Liver (tissue), 9 donors: ENCODE data around the gene GPC3. TPM values are rescaled to one million over a fixed set of nuclear protein-coding genes. Genes with fewer than 3 reads are reported as not detected.

Source experiments
- DNase-seq: peaks from one replicate; pipeline ENCODE4 v3.0.0-alpha.2; 2017; ENCODE audit warnings: low spot score
- H3K27ac ChIP-seq, 2 donors: one replicate each; pipeline ENCODE4 v1.7.0; 2013; ENCODE audit warnings: inconsistent platforms in 2 of 2, low read length in 2 of 2, control low read depth in 1 of 2, low read depth in 1 of 2, mild to moderate bottlenecking in 1 of 2
- H3K27me3 ChIP-seq, 4 donors: one replicate each; pipeline versions ENCODE4 v1.6.1 to v1.7.0; 2013; ENCODE audit warnings: low read length in 3 of 4, inconsistent platforms in 1 of 4, mild to moderate bottlenecking in 1 of 4, moderate library complexity in 1 of 4; ENCODE audit not compliant: control insufficient read depth in 4 of 4, insufficient read depth in 4 of 4
- H3K36me3 ChIP-seq, 4 donors: one replicate each; pipeline versions ENCODE4 v1.6.1 to v1.7.0; 2013; ENCODE audit warnings: low read length in 3 of 4, mild to moderate bottlenecking in 3 of 4, low read depth in 1 of 4, moderate library complexity in 1 of 4; ENCODE audit not compliant: control insufficient read depth in 4 of 4, insufficient read depth in 3 of 4
- H3K4me1 ChIP-seq, 4 donors: one replicate each; pipeline versions ENCODE4 v1.6.1 to v1.7.0; 2013; ENCODE audit warnings: low read length in 3 of 4, mild to moderate bottlenecking in 3 of 4, moderate library complexity in 1 of 4; ENCODE audit not compliant: control insufficient read depth in 4 of 4, insufficient read depth in 4 of 4
- H3K4me3 ChIP-seq, 3 donors: one replicate each; pipeline versions ENCODE4 v1.6.1 to v1.7.0; 2013; ENCODE audit warnings: low read length in 3 of 3, control low read depth in 1 of 3, low read depth in 1 of 3, mild to moderate bottlenecking in 1 of 3
- H3K9ac ChIP-seq, 2 donors: one replicate each; pipeline ENCODE4 v1.7.0; 2013; ENCODE audit warnings: low read length in 2 of 2, mild to moderate bottlenecking in 2 of 2, moderate library complexity in 2 of 2, control low read depth in 1 of 2, low read depth in 1 of 2
- H3K9me3 ChIP-seq, 4 donors: one replicate each; pipeline versions ENCODE4 v1.6.1 to v1.7.0; 2013; ENCODE audit warnings: low read length in 3 of 4; ENCODE audit not compliant: control insufficient read depth in 4 of 4
- EGR1 ChIP-seq, 2 donors: IDR thresholded peaks; 2 replicates each; pipeline ENCODE4 v1.6.1; 2016 to 2018; ENCODE audit warnings: antibody characterized with exemption in 2 of 2, low read depth in 2 of 2
- GABPA ChIP-seq, 2 donors: IDR thresholded peaks in 1 of 2; conservative IDR thresholded peaks in 1 of 2; 2 replicates each; pipeline ENCODE4 v1.6.1; 2016; ENCODE audit warnings: antibody characterized with exemption in 2 of 2, mild to moderate bottlenecking in 1 of 2, moderate library complexity in 1 of 2
- HNF4A ChIP-seq, 2 donors: conservative IDR thresholded peaks; 2 replicates each; pipeline ENCODE4 v1.6.1; 2016; ENCODE audit warnings: antibody characterized with exemption in 2 of 2, mild to moderate bottlenecking in 2 of 2
- HNF4G ChIP-seq: IDR thresholded peaks from 2 replicates; pipeline ENCODE4 v1.6.1; 2016; ENCODE audit warnings: antibody characterized with exemption
- JUND ChIP-seq, 2 donors: IDR thresholded peaks; 2 replicates each; pipeline ENCODE4 v1.6.1; 2016; ENCODE audit warnings: antibody characterized with exemption in 2 of 2
- NR2F2 ChIP-seq: IDR thresholded peaks from 2 replicates; pipeline ENCODE4 v1.6.1; 2016; ENCODE audit warnings: antibody characterized with exemption
- RXRA ChIP-seq, 2 donors: IDR thresholded peaks; 2 replicates each; pipeline ENCODE4 v1.6.1; 2017 to 2018; ENCODE audit warnings: antibody characterized with exemption in 2 of 2, mild to moderate bottlenecking in 1 of 2
- YY1 ChIP-seq: IDR thresholded peaks from 2 replicates; pipeline ENCODE4 v1.6.1; 2016; ENCODE audit warnings: antibody characterized with exemption, mild to moderate bottlenecking
- WGBS: extraction: QIAGEN DNeasy Blood & Tissue Kit; methylation state at CpG from one replicate; pipeline ENCODE4 v1.1.7; 2013; 5-methylcytosine and 5-hydroxymethylcytosine counted together
- polyA plus RNA-seq, 2 donors: library from polyadenylated mRNA; stranded (reverse) in 1 of 2; unstranded in 1 of 2; fragments of 200-250 nt in 1 of 2; fragments of >200 nt in 1 of 2; fragmentation: Nextera tagmentation in 1 of 2; extraction: Ambion mirVana in 1 of 2; gene quantifications; one replicate each; pipeline versions ENCODE4 v1.2.1 to v1.2.3, GENCODE V29; 2013 to 2015
- total RNA-seq, 2 donors: library from RNA; depleted of rRNA; stranded (reverse); fragments of >200 nt; gene quantifications; one replicate each; pipeline ENCODE4 v1.2.3, GENCODE V29; 2014
- TF ChIP-seq, protein P1 (sequence below): fragments of 150-350 bp; IDR thresholded peaks from 2 replicates; pipeline ENCODE4 v1.5.1; 2017; ENCODE audit warnings: improper control_type of control experiment, low read depth, low read length; ENCODE audit not compliant: missing input control
- TF ChIP-seq, protein P2 (sequence below): IDR thresholded peaks from 2 replicates; pipeline ENCODE4 v1.6.1; 2016; ENCODE audit warnings: antibody characterized with exemption, mild to moderate bottlenecking
- TF ChIP-seq, protein P3 (sequence below): IDR thresholded peaks from 2 replicates; pipeline ENCODE4 v1.6.1; 2016; ENCODE audit warnings: antibody characterized with exemption
- donor health status: healthy.
- donor health status: healthy.
- donor health status: healthy.
- donor health status: healthy.
- donor health status: healthy.

GPC3 gene
- total and polyA plus RNA-seq, 4 donors: 0.40 to 1,133 (median 1.5) TPM

DNA sequence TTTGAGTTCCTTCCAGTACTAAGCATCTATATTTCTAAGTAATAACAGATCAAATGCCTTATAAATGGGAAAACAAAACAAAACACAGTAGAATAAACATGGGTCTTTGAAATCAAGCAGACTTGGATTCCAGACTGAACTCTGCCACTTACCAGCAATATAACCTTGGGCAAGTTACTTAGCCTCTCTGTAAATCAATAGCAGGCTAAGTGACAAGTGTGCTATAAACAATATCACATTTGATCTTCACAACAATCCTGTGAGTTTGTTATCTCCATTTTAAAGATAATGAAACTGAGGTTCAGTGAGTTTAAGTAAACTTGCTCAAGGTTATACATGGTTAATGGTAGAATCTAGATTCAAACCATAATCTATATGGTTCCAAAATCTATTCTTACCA lies 165.8 kb downstream of the GPC3 start:
- DNase-seq: no peak
- Histone ChIP-seq H3K4me1 (no peaks in the 10 kb centered on the region), H3K27me3 (peaks cover 0 to 4% (median 0%) of the 10 kb centered on the region in 4 donors)

DNA sequence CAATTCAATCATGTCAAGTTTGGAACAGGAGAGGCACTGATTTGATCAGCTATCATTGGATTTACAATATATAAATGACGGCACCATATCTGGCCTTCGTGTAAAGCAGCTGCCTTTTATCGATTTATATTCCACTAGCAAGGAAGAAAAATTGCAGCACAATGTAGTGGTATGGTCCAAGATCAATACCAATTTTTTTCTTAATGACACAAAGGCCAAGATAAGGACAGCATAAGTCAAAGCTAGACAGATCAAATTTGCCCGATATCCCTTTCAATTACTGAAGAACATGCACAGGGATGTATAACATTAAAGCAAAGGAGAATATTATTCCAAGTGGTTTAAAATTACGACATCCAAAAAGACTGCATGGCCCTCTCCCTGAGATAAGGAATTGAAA lies 167.4 kb downstream of the GPC3 start:
- WGBS: 85% methylated on average over 5 of the region's 5 CpGs

More for the DNA sequence above, 165.8 kb downstream of the GPC3 start:
- Histone ChIP-seq H3K27ac (no peak overlapping the region), H3K4me3 (no peak overlapping the region), H3K9ac (no peak overlapping the region), H3K9me3 (no peaks in the 10 kb centered on the region), H3K36me3 (no peaks in the 10 kb centered on the region)
- no peak for TF ChIP-seq HNF4G
- TF ChIP-seq, protein P1, sequence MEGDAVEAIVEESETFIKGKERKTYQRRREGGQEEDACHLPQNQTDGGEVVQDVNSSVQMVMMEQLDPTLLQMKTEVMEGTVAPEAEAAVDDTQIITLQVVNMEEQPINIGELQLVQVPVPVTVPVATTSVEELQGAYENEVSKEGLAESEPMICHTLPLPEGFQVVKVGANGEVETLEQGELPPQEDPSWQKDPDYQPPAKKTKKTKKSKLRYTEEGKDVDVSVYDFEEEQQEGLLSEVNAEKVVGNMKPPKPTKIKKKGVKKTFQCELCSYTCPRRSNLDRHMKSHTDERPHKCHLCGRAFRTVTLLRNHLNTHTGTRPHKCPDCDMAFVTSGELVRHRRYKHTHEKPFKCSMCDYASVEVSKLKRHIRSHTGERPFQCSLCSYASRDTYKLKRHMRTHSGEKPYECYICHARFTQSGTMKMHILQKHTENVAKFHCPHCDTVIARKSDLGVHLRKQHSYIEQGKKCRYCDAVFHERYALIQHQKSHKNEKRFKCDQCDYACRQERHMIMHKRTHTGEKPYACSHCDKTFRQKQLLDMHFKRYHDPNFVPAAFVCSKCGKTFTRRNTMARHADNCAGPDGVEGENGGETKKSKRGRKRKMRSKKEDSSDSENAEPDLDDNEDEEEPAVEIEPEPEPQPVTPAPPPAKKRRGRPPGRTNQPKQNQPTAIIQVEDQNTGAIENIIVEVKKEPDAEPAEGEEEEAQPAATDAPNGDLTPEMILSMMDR: no peak
- TF ChIP-seq RXRA (IDR thresholded peaks at IDR 0.05): no peak
- TF ChIP-seq, protein P2, sequence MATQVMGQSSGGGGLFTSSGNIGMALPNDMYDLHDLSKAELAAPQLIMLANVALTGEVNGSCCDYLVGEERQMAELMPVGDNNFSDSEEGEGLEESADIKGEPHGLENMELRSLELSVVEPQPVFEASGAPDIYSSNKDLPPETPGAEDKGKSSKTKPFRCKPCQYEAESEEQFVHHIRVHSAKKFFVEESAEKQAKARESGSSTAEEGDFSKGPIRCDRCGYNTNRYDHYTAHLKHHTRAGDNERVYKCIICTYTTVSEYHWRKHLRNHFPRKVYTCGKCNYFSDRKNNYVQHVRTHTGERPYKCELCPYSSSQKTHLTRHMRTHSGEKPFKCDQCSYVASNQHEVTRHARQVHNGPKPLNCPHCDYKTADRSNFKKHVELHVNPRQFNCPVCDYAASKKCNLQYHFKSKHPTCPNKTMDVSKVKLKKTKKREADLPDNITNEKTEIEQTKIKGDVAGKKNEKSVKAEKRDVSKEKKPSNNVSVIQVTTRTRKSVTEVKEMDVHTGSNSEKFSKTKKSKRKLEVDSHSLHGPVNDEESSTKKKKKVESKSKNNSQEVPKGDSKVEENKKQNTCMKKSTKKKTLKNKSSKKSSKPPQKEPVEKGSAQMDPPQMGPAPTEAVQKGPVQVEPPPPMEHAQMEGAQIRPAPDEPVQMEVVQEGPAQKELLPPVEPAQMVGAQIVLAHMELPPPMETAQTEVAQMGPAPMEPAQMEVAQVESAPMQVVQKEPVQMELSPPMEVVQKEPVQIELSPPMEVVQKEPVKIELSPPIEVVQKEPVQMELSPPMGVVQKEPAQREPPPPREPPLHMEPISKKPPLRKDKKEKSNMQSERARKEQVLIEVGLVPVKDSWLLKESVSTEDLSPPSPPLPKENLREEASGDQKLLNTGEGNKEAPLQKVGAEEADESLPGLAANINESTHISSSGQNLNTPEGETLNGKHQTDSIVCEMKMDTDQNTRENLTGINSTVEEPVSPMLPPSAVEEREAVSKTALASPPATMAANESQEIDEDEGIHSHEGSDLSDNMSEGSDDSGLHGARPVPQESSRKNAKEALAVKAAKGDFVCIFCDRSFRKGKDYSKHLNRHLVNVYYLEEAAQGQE: no peak

DNA sequence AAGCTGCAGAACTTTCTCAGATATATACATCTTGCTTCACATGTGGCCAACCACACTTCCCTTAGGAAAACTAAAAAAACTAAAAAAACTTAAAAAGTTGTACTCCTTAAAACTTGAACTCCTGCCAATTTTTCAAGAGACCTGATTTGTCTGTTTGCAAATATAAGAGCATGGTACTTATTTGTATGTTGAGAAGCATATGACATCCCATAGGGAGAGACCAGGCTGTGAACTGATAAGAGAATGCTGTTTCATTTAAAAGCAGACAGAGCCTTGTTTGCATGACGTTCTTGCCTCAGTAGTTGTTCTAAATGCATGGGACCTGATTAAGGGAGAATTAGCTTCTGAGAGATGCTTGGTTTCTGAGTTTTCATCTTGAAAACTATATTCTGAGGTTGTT lies 169.9 kb downstream of the GPC3 start:
- no peak overlapping the region for H3K9ac ChIP-seq

More for the DNA sequence above, 167.4 kb downstream of the GPC3 start:
- TF ChIP-seq, protein P3, sequence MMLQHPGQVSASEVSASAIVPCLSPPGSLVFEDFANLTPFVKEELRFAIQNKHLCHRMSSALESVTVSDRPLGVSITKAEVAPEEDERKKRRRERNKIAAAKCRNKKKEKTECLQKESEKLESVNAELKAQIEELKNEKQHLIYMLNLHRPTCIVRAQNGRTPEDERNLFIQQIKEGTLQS: no peak
- TF ChIP-seq NR2F2 (no peak), HNF4G (no peak), GABPA (IDR thresholded peaks at IDR 0.05 in 1 of 2, conservative IDR thresholded peaks at IDR 0.05 in 1 of 2) (no peak), EGR1 (IDR thresholded peaks at IDR 0.05; ENCODE audit: low read depth in 2 of 2) (no peak), JUND (IDR thresholded peaks at IDR 0.05) (no peak)
- Histone ChIP-seq H3K4me3 (no peak overlapping the region), H3K27ac (no peak overlapping the region), H3K27me3 (peaks cover 0 to 4% (median 0%) of the 10 kb centered on the region in 4 donors), H3K4me1 (no peaks in the 10 kb centered on the region), H3K36me3 (no peaks in the 10 kb centered on the region), H3K9ac (no peak overlapping the region), H3K9me3 (no peaks in the 10 kb centered on the region)
- DNase-seq: no peak

More for the DNA sequence above, 169.9 kb downstream of the GPC3 start:
- Histone ChIP-seq H3K27me3 (peaks cover 0 to 4% (median 0%) of the 10 kb centered on the region in 4 donors), H3K4me1 (peaks cover 0 to 2% (median 0%) of the 10 kb centered on the region in 4 donors), H3K4me3 (no peak overlapping the region), H3K36me3 (no peaks in the 10 kb centered on the region), H3K27ac (no peak overlapping the region), H3K9me3 (no peaks in the 10 kb centered on the region)
- TF ChIP-seq YY1: no peak
- TF ChIP-seq HNF4A (conservative IDR thresholded peaks at IDR 0.05): no peak
- WGBS: 85% methylated on average over 1 of the region's 1 CpG
- no peak for DNase-seq
